ENCODE measurements around the gene MORF4L1.

GRCh38 chr15:78872972-78873792 lies 492 bp downstream of the MORF4L1 start:
- TF ChIP-seq CTCF (IDR thresholded peaks at IDR 0.05; ENCODE audit: low read length) (peak; percentile 62), EZH2 (IDR thresholded peaks at IDR 0.05; ENCODE audit: borderline replicate concordance, low read length) (no peak)

Data from OCI-LY1 (cell line).